RWPE1 (cell line): Measurements from ENCODE around the gene GALNT9.

ENCODE experiments used
- CTCF ChIA-PET: fragments of 350-600 bp; sonication (Branson Sonifier 250); formaldehyde crosslinking; extraction: SDS; loops from one replicate; lab custom pipeline; 2021; lab: Yijun Ruan, JAX
- POLR2A ChIA-PET: fragments of 400-600 bp; formaldehyde crosslinking; extraction: SDS; loops from one replicate; lab custom pipeline; 2020; ENCODE audit warnings: antibody characterized with exemption; ENCODE audit not compliant: low non-redundant PET; lab: Yijun Ruan, JAX
- DNase-seq: peaks from one replicate; pipeline ENCODE4 v3.0.0; 2012; ENCODE audit warnings: low spot score
- H3K27ac ChIP-seq: fragments of 450-650 bp; 2 replicates; pipeline ENCODE4 v1.5.1; 2017
- TF ChIP-seq, protein P1 (sequence below): fragments of 450-650 bp; conservative IDR thresholded peaks from 2 replicates; pipeline ENCODE4 v1.5.1; 2017; ENCODE audit warnings: low read depth, mild to moderate bottlenecking

Gene GALNT9

DNA sequence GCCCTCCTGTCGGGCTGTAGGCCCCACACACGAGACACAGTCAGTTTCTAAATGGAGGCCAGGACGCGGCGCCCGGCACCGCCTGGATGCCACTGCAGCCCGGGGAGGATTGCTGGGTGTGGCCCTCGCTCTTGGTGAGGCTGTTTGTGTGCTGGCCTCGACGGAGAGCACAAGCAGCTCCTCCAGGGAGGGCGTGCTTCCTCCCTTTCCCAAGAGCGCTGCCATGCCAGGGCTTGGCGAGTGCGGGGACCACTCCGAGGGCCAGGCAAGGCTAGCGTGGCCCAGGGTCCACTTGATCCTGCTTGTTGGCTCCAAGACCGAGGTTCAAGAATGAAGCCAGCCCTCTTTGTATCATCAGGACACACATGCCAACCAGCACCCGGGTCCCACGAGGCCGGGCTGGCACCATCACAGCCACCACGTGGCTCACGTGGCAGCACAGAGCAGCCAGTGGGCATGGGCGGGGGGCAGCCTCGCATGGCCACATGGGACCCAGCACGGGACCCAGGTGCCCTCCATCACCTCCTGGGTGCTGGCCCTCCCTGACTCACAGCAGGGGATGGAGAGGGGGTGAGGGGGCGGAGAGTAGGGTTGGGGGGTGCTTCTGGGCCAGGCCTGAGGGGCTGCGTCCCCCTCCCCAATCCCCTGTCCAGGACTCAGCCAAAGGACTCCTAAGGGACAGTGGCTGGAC, 113.9 kb downstream of the GALNT9 start:
- ChIA-PET CTCF (interaction anchor here (1.0 kb wide), 1 partner anchor 28 kb away, joined by 3 read pairs; no protein-coding TSS in a partner anchor), POLR2A (no interaction called here)
- H3K27ac ChIP-seq, result no peak overlapping the region
- TF ChIP-seq, protein P1, sequence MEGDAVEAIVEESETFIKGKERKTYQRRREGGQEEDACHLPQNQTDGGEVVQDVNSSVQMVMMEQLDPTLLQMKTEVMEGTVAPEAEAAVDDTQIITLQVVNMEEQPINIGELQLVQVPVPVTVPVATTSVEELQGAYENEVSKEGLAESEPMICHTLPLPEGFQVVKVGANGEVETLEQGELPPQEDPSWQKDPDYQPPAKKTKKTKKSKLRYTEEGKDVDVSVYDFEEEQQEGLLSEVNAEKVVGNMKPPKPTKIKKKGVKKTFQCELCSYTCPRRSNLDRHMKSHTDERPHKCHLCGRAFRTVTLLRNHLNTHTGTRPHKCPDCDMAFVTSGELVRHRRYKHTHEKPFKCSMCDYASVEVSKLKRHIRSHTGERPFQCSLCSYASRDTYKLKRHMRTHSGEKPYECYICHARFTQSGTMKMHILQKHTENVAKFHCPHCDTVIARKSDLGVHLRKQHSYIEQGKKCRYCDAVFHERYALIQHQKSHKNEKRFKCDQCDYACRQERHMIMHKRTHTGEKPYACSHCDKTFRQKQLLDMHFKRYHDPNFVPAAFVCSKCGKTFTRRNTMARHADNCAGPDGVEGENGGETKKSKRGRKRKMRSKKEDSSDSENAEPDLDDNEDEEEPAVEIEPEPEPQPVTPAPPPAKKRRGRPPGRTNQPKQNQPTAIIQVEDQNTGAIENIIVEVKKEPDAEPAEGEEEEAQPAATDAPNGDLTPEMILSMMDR, result no peak
- no peak for DNase-seq

DNA sequence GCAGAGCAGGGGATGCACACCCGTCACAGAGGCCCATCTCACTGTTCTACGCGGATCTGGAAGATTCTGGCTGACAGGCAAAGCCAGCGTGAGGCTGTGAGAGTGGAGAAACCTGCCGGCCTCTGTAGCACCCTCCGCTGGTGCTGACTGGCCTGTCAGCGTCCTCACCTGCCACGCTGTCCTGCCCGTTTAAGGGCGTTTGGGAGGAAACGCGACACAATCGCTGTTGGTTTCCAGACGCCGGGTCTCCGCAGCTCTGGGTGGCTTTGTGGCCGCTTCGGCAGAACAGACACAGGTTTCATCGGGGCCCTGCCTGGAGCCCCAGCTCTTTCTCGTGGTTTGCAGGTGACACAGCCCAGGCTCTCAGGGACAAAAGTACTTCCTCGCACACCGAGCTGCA, 114.5 kb downstream of the GALNT9 start:
- POLR2A ChIA-PET, result no interaction called here

DNA sequence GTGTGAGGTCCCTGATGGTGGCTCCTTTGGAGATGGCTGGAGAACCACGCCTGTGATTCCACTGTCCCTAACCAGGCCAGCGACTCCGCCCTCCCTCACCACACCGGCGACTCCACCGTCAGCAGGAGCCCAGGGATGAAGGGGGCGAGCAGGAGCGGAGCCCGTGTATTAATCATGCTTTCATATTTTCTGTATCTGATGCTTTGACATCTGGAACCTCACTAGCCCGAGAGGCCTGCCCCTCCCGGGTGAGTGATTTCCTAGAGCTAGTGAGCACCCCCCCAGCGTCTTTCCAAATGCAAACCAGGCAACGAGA, 115.3 kb downstream of the GALNT9 start:
- H3K27ac ChIP-seq, result no peak overlapping the region
- CTCF ChIA-PET, result interaction anchor here (0.6 kb wide), 1 partner anchor 60 kb away, joined by 3 read pairs; no protein-coding TSS in a partner anchor
- TF ChIP-seq, protein P1, result no peak
- no peak for DNase-seq
- POLR2A ChIA-PET, result no interaction called here

More for the DNA sequence above, 114.5 kb downstream of the GALNT9 start:
- CTCF ChIA-PET, result interaction anchor here (0.6 to 1.0 kb wide), 2 partner anchors 28 to 60 kb away, joined by 3 read pairs; no protein-coding TSS in a partner anchor
- no peak for DNase-seq
- TF ChIP-seq, protein P1, result no peak
- no peak overlapping the region for H3K27ac ChIP-seq

DNA sequence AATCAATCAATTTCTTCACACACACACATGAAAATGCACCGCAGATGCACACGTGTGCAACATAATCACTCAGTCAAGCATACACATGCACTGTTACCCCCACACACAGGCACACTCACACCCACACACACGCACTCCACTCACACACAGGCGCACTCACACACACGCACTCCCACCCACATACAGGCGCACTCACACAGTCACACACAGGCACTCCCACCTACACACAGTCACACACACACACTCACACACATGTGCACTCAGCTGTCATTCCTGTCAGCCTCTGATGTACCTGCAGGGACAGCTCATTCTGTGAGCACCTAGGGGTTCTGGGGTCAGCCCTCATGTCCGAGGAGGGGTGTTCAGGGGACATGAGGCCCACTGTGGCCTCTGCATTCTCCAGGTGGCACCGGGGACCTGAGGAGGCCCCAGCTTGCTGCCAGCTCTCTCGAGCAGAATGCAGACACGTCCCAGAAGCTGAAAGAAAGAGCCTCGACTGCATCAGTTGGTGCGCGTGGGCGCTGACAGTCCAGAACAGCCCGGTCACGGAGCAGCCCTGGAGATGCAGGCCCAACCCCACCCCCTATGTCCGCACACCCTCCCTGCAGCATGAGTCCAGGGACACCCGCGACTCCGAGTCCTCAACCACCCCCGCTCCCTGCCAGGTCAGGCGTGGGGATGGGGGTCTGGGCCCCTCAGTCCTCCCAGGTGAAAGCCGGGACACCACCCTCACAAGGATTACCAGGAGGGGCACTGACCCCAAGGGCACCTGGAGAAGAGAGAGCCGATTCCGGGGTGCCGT, 115.8 kb downstream of the GALNT9 start:
- H3K27ac ChIP-seq, result no peak overlapping the region
- ChIA-PET CTCF (no interaction called here), POLR2A (no interaction called here)
- DNase-seq, result no peak
- TF ChIP-seq, protein P1, result no peak

DNA sequence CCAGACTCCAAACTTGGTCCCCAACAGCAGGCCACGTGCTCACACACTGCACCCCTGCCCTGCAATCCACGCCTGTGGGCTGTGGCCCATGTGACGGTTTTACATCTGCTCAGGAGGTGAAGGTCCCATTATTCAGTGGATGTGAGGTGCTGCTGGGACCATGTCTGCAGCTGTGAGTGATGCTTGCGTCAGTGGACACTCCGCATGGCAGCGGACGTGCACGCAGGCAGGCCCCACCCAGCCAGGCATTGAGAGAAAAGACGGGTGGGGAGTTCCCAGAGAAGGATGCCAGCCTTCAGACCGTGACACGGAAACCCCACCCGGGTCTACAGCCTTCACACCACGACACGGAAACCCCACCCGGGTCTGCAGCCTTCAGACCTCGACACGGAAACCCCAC, 117.6 kb downstream of the GALNT9 start:
- H3K27ac ChIP-seq, result no peak overlapping the region
- ChIA-PET CTCF (no interaction called here), POLR2A (no interaction called here)
- TF ChIP-seq, protein P1, result no peak
- no peak for DNase-seq

DNA sequence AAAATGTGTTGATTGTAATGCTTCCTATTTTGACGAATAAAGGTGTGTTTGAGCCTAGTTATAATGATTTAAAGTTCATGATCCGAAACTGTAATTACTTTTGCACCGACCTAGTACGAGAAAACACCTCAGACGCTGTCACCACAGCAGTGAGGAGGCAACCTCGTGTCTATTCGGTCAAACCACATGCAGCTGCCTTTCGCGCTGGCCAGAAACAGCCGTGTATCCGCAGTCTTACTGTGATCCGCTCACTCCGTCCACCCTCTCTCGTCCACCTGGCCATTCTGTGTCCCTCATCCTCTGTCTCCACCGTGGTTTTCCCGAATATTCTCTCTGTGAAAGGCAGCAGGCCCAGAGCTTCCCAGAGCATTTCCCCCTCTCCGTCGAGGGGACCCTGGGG, 118.1 kb downstream of the GALNT9 start:
- ChIA-PET CTCF (no interaction called here), POLR2A (no interaction called here)
- H3K27ac ChIP-seq, result no peak overlapping the region
- no peak for DNase-seq
- TF ChIP-seq, protein P1, result no peak
